ENCODE data around the gene RHCG. TPM values are rescaled to one million over a fixed set of nuclear protein-coding genes. Genes with fewer than 3 reads are reported as not detected.

RHCG gene
- total RNA-seq, 2 donors from 2014 or later, result 0.52 TPM; not detected in 1

- ATAC-seq, result no peak
- Histone ChIP-seq H3K27ac (no peak overlapping the region), H3K27me3 (no peaks in the 10 kb centered on the region), H3K9me3 (no peaks in the 10 kb centered on the region), H3K4me1 (no peaks in the 10 kb centered on the region), H3K36me3 (replicated peaks in 1 of 2; ENCODE audit: insufficient read depth in 1 of 2, low read depth in 2 of 2) (no peaks in the 10 kb centered on the region), H3K4me3 (no peak overlapping the region)
- WGBS, 2 donors, result 71% methylated on average over 4 of the region's 4 CpGs
- no peak for DNase-seq
- intact Hi-C loops (cut with DNase I), result no loop called here
- TF ChIP-seq, protein P1, sequence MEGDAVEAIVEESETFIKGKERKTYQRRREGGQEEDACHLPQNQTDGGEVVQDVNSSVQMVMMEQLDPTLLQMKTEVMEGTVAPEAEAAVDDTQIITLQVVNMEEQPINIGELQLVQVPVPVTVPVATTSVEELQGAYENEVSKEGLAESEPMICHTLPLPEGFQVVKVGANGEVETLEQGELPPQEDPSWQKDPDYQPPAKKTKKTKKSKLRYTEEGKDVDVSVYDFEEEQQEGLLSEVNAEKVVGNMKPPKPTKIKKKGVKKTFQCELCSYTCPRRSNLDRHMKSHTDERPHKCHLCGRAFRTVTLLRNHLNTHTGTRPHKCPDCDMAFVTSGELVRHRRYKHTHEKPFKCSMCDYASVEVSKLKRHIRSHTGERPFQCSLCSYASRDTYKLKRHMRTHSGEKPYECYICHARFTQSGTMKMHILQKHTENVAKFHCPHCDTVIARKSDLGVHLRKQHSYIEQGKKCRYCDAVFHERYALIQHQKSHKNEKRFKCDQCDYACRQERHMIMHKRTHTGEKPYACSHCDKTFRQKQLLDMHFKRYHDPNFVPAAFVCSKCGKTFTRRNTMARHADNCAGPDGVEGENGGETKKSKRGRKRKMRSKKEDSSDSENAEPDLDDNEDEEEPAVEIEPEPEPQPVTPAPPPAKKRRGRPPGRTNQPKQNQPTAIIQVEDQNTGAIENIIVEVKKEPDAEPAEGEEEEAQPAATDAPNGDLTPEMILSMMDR (IDR thresholded peaks at IDR 0.05), result no peak
- no peak for TF ChIP-seq POLR2A (IDR thresholded peaks at IDR 0.05)
Observed at GRCh38 chr15:89506026-89506686, 9.8 kb upstream of the RHCG start.

GRCh38 chr15:89504166-89504565 is 7.8 kb upstream of the RHCG start:
- no peaks in the 10 kb centered on the region for H3K4me1 ChIP-seq
- no peaks in the 10 kb centered on the region for H3K27me3 ChIP-seq
- H3K27ac ChIP-seq, result no peak overlapping the region
- no peaks in the 10 kb centered on the region for H3K9me3 ChIP-seq
- 68 to 69% methylated on average over 4 of the region's 4 CpGs for WGBS, 2 donors
- H3K36me3 ChIP-seq (replicated peaks in 1 of 2; ENCODE audit: insufficient read depth in 1 of 2, low read depth in 2 of 2), result no peaks in the 10 kb centered on the region
- DNase-seq (no peak), ATAC-seq (no peak)
- intact Hi-C loops (cut with DNase I), result no loop called here
- TF ChIP-seq POLR2A (IDR thresholded peaks at IDR 0.05), result no peak
- TF ChIP-seq, protein P1 (IDR thresholded peaks at IDR 0.05), result no peak
- H3K4me3 ChIP-seq, result no peak overlapping the region

DNA sequence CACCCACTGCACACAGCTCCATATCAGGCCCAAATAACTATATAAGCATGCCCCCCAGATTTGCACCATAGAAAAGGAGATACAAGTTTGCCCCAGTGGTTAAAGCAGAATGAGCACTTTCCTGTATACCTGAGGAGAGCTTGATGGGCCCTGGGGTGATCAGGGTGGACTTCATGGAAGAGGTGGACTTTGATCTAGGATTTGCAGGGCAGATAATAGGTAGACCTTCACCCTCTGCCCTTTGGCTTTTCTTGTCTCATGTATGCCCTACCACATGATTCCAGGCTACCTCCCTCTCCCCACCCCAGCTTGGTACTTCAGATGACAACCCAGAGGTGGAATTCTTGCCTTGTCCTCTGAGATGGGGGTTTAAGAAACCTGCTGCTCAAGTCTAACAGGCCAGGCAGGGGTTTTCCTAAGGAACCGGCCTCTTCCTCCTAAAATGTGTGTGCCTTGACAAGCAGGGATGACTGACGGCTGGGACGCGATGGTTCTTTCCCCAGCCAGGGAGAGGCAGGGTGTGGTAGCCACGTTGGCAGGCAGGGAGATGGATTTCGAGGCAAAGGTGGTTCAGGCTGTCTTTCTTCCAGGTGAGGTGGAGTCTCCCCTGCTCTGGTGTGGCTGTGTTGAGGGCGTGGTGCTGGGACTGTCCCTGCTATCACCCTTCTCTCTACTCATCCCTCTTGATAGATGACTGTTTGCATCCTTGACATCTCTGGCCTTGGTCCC is 6.6 kb upstream of the RHCG start:
- no peak for DNase-seq
- intact Hi-C loops (cut with DNase I), result no loop called here
- Histone ChIP-seq H3K27me3 (no peaks in the 10 kb centered on the region), H3K27ac (no peak overlapping the region), H3K36me3 (replicated peaks in 1 of 2; ENCODE audit: insufficient read depth in 1 of 2, low read depth in 2 of 2) (no peaks in the 10 kb centered on the region), H3K4me3 (no peak overlapping the region), H3K9me3 (no peaks in the 10 kb centered on the region), H3K4me1 (no peaks in the 10 kb centered on the region)
- 70 to 83% methylated on average over 7 of the region's 7 CpGs for WGBS, 2 donors
- TF ChIP-seq POLR2A (IDR thresholded peaks at IDR 0.05), result no peak
- TF ChIP-seq, protein P1 (IDR thresholded peaks at IDR 0.05), result no peak
- ATAC-seq, result no peak

DNA sequence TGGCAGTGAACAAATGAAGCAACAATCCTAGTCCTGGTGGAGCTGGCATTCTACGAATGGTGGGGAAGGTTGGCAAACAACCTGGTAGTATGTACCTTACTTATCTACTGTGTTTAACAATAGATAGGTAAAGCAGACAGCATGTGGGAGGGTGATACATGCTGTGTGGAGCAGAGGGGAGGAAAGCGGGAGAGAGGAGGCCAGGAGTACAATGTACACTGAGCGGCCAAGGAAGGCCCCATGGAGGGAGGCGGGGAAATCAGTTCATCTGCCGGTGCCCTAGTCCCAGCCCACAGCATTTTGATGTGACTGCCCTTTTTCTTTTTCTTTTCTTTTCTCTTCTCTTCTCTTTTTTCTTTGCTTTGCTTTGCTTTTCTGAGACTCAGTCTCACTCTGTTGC is 5.3 kb upstream of the RHCG start:
- intact Hi-C loops (cut with DNase I), result no loop called here
- 73 to 75% methylated on average over 5 of the region's 5 CpGs for WGBS, 2 donors
- DNase-seq, result no peak
- H3K36me3 ChIP-seq (replicated peaks in 1 of 2; ENCODE audit: insufficient read depth in 1 of 2, low read depth in 2 of 2), result no peaks in the 10 kb centered on the region
- H3K4me1 ChIP-seq, result peaks cover 2% of the 10 kb centered on the region
- ATAC-seq, result no peak
- no peaks in the 10 kb centered on the region for H3K9me3 ChIP-seq
- H3K4me3 ChIP-seq, result no peak overlapping the region
- TF ChIP-seq, protein P1 (IDR thresholded peaks at IDR 0.05), result no peak
- TF ChIP-seq POLR2A (IDR thresholded peaks at IDR 0.05), result no peak
- no peaks in the 10 kb centered on the region for H3K27me3 ChIP-seq
- H3K27ac ChIP-seq, result no peak overlapping the region

Data from body of pancreas (tissue), 4 donors.